ENCODE data around the gene PXDN.

PXDN gene

DNA sequence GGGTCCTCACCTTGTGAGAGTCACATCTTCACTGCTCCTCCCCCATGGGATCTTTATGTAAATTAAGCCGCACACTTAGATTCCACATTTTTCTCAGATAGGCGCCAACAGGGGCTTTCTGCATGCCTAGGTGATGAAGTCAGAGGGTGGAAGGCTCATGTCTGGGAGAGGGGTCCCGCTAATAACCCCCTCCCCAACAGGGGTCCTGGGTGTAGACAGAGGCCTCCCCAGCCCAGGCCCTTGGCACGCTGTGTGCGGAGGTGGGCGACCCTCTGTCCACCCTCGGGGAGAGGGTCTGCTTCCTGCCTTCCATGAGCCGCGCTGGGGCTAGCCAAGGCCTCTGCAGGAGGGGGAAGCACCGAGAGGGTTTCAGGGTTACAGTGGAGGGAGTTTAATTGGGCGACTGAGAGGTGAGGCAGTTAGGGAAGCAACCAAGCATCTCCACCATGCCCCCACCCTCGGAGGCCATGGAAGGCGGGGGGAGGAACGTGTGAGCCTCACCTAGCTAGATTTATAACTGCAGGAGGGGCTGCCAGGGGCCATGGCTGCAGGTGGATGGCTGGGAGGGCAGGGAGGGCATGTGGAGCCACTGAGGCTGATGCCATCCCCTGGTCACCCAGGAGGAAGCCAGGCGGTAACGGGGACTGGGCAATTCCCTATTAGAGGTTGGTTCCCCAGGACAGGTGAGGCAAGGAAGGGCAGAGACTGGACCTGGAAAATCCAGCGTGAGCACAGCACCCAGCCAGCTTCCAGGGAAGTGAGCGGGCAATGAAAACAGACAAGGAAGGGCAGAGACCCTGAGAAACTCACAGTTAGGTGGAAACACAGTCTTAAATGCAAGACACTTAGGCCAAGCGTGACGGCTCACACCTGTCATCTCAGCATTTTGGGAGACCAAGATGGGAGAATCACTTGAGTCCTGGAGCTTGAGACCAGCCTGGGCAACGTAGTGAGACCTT is 7.7 kb upstream of the PXDN start:
- no peak for DNase-seq

DNA sequence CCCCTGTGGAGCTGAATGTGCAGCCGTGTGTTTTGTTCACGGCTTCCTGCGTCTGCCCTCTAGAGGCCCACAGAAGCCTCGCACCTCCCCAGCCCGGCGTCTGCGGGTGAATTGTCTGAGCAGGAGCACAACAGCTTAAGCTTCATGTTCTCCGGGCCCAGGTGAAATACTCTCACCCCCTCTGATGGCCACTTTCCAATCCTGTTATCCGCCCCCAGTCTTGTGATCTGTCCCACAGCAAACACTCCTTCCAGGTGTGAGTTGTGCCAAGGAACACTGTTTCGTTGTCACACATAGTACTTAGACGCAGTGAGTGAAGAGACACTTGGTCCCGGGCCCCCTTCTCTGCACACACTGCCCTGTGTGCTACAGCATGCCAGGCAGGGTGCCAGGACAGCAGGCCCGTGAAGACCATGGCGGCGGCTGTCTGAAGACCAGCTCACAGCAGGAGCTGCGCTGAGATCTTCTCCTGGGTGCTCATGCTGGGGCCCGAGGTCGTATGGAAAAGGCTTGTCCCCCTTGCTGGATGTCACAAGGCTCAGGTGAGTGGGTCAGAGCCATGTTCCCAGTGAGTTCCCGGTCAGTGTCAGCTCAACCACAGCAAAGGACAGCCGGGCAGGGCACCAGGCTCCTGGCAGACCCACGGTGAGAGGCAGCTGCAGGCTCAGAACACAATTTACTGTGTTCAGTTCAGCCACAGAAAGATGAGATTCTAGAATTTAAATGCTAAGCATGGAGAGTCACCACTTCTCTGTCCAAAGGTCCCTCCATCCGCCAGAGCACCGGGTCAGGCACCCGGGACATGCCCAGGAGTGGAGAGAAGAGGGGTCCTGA is 6.8 kb upstream of the PXDN start:
- peak; percentile 34 for DNase-seq

DNA sequence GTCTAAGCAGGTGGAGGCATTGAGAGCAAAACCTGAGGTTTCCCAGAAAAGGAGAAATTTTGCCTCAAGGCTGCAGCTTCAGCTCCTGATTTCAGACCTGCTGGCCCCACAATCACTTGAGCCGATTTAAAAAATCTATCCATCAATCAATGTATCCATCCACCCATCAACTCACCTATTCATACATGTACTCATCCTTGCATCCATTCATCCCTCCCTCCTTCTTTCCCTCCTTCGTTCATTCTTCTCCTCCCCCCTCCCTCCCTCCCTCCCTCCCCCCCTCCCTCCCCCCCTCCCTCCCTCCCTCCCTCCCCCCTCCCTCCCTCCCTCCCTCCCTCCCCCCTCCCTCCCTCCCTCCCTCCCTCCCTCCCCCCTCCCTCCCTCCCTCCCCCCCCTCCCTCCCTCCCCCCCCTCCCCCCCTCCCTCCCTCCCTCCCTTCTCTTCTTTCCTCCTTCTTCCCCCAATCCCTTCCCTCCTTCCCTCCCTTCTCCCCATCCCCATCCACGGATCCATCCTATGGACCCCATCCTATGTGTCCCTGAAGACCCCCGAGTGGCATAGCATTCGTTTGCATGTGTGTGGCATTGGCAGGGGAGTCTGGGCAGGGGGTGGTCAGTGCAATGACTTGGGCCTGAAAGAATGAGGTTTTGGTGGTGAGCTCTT is 6.1 kb upstream of the PXDN start:
- DNase-seq: no peak

DNA sequence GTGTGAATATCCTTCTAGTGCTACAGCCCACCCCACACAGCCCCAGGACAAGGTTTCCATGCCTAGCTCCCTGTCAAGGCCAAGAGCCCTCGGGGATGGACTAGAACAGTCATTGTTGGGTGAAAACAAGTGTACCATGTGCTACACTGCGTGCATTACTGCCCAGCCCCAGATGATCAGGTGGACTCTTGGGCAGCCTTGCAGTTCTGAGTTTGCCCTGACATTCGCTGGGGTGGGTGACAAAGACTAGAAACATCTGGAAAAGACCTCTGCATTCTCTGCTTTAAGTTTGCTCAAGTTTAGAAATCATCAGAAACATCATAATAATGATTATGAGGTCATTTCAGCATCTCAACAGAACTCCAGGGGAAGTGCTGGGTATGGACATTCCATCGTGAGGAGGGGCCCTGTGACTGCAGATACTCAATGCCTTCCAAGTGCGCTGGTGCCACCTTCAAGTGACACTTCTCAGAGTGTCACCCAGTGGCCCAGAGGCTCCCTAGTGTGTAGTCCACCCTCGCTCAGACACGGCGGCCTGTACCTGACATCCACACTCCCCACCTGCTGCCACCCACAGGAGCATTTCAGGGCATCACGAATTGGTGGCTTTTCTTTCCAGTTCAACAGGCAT is 5.3 kb upstream of the PXDN start:
- no peak for DNase-seq

DNA sequence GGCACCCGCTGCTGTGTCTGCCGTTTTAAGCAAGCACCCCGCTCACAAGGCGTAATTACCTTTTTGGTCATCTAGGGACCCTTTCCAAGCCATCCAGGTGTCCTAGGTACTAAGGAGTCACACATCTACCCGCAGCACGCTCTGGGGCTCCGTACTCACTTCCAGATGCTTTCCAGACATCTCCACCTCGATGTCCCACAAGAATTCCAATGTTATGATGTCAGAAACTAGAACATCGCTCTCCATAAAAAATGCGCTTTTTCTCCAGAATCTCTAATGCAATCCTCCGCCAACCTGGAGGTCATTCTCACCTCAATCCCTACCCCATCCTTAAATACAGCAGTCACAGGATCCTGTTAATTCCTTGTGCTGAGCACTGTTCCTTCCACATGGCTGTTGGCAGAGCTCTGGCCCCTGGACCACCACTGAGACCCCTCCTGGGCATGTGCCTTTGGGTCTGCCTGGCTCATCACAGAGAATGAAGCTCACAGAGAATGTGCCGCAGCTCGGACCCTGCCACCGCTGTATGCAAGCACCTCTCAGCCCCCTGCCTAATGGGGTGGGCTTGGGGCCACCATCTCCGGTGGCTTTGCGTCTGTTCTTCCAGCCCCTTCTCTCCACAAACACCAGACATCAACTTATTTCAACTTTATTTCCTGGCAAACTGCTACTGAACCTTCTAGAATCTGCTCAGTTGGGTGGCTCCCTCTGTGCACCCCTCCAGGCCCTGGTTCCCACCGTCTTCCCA is 4.6 kb upstream of the PXDN start:
- DNase-seq: no peak

DNA sequence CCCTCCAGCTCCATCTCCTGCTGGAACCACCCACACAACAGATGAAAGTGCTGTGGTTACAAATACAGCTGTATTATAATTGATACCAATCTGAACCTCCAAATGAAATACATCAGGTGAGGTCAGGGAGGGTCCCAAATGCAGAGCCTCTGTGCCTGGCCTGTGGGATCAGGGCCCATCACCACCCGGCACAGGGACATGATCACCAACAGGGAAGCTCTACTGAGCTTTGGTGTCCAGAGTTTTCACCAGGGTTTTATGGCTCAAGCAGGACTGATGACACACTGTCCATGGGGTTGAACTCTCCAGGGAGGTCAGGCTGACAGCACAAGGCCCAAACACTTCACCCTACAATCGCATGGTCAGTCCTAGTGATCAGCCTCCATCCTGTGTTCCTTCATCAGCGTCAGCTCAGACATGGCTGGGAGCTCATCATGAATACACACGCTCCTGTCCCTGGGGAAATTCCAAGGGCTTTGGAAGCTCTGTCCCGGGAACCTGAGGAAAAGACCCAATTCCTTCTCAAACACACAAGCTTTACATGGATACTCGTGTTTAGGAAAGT is 3.9 kb upstream of the PXDN start:
- DNase-seq: no peak

DNA sequence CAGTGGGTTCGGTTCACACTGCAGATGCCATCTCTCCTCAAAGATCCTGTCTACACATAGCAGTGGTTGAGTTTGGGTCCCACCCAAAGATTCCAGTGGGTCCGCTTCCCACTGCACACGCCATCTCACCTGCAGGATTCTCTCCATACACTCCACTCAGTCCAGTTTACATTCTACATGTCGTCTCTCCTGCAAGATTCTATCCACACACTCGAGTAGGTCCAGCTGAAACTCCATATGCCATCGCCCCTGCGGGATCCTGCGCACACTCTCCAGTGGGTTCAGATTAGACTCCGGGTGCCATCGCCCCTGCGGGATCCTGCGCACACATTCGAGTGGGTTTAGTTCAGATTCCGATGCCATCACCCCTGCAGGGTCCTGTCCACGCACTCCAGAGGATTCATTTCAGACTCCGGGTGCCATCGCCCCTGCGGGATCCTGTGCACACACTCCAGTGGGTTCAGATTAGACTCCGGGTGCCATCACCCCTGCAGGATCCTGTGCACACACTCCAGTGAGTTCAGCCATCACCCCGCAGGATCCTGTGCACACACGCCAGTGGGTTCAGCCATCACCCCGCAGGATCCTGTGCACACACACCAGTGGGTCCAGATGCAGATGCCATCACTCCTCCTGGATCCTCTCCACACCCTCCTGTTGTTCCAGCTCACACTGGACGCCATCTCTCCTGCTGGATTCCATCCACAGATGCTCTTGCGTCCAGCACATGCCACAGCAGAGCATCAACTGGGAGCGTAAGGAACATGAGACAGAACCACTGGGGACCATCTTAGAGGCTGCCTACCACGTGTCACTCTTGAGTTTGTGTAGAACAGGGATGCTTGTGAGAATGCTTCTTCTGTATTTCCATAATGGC is 3.0 kb upstream of the PXDN start:
- no peak for DNase-seq

DNA sequence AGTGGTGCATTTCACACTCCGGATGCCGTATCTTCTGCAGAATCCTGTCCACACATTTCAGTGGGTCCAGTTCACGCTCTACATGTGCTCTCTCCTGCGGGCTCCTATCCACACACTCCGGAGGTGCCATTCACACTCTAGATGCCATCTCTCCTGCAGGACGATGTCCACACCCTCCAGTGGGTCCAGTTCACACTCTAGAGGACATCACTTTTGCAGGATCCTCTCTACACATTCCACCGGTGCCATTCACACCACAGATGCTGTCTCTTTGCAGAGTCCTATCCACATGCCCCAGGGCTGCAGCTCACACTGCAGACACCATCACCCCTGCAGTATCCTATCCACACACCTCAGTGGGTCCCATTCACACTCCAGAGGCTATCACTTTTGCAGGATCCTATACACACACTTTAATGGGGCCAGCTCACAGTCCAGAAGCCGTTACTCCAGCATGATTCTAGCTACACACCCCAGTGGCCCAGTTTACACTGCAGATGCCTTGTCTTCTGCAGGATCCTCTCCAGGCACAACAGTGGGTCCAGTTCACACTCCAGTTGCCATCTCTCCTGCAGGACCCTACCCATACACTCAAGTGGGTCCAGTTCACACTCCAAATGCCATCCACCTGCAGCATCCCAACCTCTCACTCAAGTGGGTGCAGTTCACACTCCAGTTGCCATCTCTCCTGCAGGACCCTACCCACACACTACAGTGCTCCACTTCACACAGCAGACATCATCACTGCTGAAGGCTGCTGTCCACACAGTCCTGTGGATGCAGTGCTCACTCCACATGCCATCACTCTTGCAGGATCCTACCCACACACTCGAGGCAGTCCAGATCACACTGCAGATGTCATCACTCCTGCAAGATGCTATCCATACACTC is 2.1 kb upstream of the PXDN start:
- no peak for DNase-seq

DNA sequence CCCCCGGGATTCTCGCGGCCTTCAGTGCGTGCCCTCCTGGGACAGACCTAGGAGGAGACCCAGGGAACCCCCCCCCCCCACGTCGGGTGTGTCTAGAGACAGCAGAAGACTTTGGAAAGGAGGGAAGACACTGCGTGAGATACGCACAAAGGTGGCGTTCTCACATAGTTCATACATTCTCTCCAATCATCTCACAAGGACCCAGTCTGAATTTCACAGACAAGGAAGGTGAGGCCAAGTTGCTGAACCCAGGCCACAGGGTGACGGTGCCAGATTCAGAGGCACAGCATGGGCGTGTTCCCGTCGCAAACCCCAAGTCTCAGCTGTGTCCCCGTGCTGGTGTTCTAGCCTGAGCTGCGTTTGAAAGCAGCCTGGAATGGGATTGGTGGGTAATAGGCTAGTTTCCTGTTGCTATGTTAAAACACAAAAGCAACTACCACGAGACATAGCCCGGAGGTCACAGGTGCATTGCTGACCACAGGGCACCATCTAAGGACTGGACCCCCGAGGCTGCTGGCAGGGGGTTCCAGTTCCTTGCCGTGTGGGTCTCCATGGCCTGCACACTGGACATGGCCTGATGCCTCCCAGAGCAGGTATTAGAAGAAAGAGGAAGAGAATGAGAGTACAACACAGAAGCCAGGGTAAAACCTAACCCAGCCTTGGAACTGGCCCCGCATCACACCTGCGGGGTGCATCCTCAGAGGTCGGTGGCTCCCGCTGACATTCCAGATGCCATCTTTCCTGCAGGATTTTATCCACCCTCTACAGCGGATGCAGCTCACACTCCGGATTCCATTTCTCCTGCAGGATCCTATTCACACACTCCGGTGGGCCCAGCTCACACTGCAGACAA is 1.1 kb upstream of the PXDN start:
- no peak for DNase-seq

DNA sequence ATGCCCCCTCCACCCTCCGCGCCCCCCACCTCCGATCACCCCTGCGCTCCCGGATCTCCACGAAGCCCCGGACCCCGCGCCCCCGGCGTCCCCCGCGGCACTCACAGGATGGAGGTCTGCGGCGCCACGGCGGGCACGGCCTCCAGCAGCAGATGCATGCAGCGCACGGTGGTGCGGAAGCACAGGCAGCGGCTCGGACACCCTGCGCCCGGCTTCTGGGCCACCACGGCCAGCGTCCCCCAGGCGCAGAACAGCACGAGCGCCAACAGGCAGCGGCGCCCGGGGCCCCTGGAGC is 217 bp downstream of the PXDN start:
- no peak for DNase-seq

DNA sequence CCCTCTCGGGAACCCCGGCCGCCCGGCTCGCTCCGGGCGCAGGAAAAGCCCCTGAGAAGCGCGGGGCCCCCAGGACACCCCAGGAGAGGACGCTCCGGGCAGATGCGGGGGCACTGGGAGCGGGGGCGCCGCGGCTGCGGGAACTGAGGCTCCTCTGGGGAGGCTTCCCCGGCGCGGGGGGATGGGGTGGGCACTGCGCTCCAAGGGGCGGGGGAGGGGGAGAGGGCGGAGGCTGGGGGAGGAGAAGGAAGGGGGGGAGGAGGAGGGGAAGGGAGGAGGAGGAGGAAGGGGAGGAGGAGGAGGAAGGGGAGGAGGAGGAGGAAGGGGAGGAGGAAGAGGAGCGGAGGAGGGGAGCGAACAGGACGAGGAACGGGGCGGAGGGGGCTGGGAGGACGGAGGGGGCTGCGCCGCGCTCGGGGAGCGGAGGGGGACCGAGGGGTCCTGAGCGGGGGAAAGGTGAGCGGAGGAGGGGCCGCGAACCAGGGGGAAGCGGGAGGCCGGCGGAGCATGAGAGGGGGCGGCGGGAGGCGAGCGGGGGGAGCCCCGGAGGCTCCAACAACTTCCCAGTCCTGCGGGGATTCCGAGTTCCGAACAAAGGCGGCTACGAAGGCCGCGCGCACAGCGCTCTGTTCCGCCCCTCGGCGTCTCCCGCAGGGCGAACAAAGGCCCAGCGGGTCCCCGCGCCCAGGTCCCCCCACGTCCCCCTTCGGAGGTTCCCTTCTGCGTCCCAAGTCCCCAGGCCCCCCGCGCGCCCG is 742 bp downstream of the PXDN start:
- no peak for DNase-seq

DNA sequence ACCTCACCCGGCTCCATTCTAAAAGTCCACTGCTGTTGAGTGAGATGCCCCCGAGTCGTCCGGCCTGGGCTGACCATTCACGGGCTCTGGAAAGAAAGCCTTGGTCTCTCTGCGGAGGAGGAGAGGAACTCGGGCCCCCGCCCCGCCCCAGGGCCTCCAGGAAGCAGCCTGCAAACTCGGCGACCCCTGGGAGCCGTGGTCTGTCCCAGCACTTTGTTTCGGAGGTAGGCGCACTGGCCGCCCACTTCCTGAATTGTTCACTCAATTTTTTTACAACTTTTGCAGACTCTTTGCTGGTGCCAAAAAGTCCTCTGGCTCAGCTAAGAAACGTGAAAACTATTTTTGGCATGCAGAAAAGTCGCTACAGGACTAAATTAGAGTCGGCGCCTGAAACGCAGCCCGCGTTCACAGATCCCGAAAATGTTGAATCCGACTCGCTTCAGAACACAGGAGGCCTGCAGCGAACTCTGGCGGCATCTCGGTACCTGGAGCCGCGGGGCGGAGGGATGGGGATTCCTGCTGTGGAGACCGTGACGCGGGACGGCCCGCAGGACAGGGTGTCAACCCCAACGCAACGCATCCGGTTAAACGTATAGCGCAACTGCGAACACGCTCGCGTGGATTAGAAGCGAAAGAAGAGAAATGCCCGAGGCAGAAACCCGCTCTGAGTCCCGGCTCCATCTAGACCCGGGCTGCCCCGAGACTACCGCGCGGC is 1.5 kb downstream of the PXDN start:
- peak; percentile 27 for DNase-seq

DNA sequence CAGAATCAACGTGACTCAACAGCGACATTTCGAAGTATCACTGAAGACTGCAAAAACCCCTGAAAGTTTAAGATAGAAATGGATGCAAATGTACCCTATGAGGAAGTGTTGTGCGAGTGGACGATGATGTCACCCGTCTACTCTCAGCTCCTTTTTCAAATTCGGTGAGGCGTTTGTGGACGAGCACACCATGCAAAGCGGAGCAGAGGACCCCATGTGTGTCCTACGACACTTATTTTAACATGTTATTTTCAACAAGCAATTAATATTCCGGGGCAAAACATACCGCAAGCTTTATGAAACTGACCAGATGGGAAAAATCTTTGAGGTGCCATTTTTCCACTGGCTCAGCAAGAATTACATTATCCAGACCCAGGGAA is 2.0 kb downstream of the PXDN start:
- DNase-seq: no peak

DNA sequence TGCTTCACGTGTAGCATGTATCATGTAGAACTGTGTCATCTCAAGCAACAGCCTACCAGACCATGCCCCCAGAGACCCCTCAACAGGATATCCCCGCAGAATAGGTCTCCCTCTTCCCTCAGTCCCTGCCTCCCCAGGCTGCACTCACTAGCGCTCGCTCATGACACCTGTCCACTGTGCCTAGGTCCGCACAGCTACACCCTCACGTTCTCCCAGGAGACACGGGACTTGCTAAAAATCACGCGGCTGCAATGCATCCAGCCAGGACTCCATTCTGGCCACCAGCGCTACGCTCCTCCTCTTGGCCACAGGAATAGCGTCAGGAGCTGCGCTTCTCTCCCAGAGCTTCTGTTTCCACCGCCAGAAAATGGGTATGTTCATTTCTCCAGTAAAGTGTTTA is 2.5 kb downstream of the PXDN start:
- no peak for DNase-seq

DNA sequence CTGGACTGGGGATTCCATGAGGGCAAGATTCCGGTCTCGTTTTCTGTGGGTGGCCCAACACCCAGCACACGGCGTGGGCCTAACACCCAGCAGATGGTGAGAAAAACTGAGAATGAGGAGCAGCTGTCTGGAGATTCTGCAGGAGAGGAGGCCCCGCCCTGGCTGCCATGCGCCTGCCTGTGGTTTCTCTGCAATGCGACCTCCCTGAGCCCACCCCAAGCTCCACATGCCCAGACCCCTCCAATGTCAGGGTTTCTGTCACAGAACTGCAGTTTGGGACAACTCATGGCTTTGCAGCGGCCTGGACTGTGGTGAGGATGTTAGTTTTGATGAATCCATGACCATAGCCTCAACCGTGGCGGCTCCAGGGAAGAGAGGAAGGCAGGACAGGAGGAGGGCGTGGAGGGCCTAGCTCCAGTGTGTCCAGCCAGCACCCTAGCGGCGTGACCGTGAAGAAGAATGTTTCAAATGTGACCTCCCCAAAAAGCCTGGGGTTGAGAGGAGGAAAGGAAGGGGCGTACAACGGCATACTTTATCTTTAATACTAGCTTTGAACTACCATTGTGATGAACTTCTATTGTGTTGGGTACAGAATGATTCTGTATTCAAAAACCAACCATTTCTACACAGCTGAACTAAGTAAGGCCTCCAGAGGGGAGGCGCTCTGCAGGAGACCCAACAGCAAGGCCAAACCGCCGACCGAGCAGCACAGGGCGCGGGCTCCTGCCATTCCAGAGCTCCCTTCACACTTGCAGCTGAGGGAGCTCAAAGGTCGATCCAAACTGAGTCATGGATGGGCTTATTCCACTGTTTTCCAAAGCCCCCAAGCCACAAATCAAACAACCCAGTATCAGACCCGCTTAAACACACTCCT is 3.4 kb downstream of the PXDN start:
- no peak for DNase-seq

DNA sequence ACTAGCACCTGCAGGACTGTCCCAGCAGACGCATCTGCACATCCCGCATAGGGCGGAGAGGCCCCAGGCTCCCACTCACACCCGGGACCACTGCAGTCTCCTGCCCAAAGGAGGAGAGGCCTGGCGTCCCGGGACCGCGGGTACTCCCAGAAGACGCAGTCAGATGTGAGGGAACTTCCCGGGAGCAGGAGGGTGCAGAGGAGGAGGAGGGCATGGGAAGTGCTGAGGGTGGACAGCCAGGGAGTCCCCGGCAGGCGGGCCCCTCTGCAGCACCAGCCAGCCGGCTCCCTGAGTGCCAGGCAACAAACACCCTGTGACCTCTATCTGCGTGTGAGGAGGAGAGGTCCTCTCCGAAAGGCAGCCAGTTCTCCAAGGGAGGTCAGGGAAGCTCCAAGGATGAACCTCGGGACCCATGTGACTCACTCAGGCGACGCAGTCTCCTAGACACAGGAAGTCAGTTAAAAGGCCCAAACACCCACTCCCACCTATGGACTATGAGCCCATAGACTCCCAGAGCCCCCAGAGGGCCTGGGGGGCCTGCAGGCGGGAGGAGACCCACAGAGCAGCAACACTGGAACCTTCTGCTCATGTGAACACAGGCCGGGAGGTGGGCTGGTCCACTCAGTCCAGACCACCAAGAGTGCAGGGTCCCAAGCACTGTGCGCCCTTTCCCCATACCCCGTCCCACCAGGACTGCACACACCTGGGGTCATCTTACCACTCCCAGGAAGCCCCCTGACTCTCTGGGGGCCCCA is 4.2 kb downstream of the PXDN start:
- DNase-seq: no peak

Measured in CD4-positive, alpha-beta T cell treated with Interleukin-17A for 1 hour (primary cell).